HG03095 (cell line): Measurements from ENCODE around the gene HCST.
"Not testable (repeated sequence)": the region's sequence is repeated elsewhere in the genome, so short reads cannot be mapped to it uniquely, and the experiment has no call there.

ENCODE experiments used
- ATAC-seq: cut with Tn5 transposase; IDR thresholded peaks from one replicate; pipeline ENCODE4 v1.9.1; 2021; ENCODE audit warnings: moderate library complexity; ENCODE audit not compliant: unreplicated experiment

HCST gene

DNA sequence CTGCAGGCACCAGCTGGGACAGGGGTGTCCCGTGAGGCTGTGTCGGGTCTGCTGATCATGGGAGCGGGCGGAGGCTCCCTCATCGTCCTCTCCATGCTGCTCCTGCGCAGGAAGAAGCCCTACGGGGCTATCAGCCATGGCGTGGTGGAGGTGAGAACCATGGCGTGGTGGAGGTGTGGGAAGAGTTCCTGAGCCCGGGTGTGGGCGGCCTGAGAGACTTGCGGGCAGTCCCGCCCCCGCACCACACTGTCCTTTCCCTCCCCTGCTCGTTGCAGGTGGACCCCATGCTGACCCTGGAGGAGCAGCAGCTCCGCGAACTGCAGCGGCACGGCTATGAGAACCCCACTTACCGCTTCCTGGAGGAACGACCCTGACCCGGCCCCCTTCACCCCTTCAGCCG lies 23.3 kb upstream of the HCST start:
- ATAC-seq, result no peak

DNA sequence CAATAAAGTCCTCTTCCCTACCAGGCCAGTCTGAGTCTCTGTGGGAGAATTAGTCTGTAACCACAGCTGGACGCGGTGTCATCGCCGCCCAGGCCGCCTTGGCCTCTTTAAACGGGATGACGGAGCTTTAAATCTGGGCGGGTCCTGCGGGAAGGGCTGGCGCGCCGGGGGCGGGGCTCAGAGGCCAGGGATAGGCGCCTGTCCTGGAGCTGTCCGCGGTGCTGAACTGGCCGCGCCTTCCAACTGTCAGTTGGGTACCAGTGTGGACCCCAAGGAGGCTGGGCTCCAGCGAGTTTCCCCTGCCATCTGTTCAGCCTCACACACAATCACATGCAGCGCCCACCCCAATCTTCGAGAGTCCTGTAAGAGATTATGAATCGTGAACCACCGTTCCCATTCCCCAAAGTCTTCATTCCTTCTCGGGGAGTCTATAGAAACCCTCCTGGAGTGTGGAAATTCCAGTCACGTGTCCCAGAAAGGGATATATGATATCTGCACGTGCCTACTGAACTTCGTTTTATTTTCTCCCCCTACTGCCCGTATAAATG lies 22.5 kb upstream of the HCST start:
- no peak for ATAC-seq

DNA sequence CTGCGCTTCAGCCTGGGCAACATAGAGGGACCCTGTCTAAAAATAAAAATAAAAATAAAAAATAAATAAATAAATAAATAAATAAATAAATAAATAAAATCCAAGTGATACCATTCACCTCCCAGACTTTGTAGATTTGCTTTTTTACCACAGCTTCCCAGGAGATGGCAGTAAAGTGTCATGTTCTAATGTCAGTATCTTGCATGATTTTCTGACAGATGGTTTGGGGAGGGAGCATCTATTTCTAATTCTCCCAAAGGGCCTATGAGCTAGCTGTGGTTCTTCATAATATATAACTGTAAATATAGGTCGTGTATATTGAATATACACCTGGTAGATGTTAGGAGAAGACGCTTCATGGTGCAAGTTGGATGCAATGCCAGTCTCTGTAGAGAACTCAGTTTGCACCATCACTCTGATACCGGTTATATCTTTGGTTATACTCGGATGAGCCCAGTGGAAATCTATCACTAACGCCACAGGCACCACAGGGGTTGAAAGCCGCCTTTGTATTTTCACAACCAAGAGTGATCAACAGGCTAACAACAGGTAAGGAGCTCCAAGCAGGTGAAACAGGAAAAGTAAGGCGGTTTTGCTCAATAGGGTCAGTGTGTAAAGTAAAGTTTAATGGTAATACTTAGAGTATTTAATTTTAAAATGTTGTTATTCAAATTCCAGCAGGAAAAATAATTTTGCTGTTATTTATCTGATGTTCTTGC lies 20.1 kb upstream of the HCST start:
- ATAC-seq, result no peak

DNA sequence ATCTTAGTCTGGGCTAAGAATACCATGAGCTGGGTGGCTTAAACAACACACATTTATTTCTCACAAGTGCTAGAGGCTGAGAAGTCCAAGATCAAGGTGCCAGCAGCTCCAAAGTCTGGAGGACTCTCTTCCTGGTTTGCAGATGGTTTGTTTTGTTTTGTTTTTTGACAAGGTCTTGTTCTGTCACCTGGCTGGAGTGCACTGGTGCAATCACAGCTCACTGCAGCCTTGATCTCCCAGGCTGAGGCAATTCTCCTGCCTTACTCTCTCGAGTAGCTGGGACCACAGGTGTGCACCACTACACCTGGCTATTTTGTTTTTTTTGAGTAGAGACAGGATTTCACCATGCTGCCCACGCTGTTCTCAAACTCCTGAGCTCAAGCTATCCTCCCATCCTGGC lies 18.4 kb upstream of the HCST start:
- ATAC-seq, result no peak

DNA sequence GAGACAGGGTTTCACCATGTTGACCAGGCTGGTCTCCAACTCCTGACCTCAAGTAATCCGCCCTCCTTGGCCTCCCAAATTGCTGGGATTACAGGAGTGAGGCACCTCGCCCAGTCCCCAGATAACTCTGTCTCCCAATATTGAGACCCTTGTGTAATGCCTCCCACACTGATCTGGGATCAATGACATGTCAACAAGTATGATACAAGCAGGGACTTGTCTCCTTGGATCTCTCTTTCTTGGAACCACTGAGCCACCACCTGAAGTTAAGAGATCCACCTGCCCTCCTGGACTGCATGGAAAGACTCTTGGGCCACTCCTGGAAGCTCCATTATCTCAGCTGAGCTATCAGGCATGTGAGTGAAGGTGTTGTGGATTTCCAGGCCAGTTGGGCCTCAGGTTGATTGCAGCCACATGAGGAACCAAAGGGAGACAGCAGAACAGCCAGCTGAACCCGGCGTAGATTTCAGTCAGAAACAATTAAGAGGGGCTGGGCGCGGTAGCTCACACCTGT lies 17.0 kb upstream of the HCST start:
- no peak for ATAC-seq

DNA sequence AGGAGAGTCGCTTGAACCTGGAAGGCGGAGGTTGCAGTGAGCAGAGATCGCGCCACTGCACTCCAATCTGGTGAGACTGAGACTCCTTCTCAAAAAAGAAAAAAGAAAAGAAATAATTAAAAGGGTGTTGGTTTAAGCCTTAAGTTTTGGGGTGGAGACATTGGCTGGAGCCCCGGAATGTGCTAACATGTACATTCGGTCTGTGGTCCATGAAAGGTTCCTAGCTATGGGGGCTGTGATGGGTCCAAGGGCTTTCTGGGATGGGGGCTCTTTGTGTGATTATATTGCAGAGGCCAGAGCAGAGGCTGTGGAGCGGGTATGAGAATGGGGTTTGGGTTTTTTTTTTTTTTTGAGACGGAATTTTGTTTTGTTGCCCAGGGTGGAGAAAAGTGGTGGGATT lies 16.4 kb upstream of the HCST start:
- no peak for ATAC-seq

DNA sequence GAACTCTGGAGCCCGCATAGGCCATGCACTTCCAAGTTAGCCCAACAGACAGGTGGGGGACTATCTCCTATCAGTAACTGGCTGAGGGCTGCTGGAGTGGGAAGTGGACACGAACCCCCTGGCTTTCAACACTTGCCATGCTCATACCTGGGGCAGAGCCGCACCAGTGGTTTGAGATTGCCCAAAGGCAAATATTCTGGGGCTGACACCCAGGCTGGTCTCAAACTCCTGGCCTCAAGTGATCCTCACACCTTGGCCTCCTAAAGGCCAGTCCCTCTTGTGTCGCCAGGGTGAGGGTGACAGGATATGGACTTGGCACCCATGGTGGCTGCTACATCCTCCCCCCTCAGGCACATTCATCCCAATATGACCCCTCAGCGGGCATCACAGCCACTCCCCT lies 15.1 kb upstream of the HCST start:
- ATAC-seq, result no peak

DNA sequence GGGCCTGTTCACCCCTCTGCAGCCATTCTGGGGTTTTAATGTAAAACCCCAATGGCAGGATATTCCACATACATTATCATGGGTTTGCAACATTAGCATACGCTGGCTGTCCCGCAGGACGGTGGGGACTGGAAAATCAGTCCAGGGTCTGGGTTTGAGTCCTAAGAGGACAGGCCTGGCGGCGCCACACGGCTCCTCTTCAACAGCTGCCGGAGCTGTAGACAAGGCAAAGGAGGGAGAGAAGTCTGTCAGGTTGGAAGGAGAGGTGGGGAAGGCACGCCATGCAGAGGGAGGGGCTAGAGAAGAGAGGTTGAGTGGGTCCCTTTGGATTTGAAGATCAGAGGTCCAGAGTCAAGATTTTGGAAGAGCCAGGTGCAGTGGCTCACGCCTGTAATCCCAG lies 13.9 kb upstream of the HCST start:
- no peak for ATAC-seq

DNA sequence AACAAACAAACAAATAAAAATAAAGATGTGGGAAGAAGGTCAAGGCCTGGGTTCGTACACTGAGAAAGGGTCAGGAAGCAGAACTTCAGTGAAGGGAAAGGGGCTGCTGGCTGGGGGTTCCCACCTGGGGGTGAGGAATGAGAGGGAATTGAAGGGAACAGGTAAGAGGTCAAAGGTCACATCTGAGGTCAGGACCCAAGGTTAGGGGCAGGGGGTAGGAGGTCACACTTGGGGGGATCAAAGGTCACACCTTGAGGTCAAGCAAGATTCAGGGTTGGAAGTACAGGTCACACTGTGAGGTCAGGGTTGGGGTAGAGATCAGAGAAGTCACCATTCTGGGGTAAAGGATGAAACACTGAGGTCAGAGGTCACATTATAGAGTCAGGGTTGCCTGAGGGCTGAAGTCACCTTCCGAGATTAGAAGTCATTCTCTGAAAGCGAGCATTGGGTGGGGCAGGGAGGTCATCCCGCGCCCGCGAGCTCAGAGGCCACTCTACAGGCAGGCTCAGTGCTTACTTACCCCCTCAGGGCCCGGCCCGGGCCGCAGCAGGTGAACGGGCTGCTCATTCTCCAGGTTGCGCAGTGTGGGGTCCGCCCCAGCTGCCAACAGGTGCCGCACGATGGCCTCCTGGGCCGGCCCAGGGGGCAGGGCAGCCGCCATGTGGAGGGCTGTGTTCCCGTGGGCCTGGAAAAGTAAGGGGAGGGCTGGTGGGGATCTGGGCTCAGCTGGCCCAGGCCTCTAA lies 12.8 kb upstream of the HCST start:
- ATAC-seq, result no peak

DNA sequence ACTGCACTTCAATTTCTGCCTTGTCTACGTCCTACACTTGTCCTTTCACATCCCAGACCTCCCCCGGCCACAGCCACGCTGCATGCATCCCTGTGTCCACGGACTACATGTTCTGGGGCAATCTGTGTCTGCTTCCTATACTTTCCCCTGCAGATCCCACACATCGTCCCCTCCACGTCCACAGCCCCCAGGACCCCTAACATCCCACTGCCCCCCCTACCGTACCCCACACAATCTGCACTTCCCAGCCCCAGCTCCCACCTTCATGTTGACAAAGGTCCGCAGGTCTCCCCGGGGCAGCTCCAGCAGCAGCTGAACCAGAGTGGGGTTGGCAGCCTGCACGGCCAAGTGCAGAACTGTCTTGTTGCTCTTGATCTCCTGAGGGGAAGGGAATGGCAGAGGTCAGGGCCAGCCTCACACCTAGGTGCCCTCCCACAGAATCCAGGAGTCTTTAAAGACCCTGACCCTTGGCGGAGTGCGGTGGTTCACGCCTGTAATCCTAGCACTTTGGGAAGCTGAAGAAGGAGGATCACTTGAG lies 12.1 kb upstream of the HCST start:
- no peak for ATAC-seq

DNA sequence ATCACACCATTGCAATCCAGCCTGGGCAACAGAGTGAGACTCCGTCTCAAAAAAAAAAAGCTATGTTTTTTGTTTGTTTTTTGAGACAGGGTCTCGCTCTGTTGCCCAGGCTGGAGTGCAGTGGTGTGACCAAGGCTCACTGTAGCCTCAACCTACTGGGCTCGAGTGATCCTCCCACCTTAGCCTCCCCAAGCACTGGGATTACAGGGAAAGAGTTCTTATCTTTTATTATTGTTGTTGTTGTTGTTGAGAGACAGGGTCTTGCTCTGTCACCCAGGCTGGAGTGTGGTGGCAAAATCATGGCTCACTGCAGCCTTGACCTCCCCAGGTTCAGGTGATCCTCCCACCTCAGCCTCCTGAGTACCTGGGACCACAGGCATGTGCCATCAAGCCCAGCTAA lies 10.5 kb upstream of the HCST start:
- ATAC-seq, result not testable (repeated sequence)

DNA sequence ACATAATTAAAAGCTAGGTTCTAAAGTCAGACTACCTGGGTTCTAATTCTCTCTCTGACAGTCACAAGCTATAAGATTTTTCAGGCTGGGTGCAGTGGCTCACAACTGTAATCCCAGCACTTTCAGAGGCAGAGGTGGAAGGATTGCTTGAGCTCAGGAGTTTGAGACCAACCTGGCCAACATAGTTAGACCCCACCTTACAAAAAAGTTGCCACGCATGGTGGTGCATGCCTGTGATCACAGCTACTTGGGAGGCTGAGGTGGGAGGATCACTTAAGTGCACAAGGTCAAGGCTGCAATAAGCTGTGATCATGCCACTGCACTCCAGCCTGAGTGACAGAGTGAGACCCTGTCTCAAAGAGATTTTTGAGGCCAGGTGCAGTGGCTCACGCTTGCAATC lies 8.0 kb upstream of the HCST start:
- no peak for ATAC-seq

DNA sequence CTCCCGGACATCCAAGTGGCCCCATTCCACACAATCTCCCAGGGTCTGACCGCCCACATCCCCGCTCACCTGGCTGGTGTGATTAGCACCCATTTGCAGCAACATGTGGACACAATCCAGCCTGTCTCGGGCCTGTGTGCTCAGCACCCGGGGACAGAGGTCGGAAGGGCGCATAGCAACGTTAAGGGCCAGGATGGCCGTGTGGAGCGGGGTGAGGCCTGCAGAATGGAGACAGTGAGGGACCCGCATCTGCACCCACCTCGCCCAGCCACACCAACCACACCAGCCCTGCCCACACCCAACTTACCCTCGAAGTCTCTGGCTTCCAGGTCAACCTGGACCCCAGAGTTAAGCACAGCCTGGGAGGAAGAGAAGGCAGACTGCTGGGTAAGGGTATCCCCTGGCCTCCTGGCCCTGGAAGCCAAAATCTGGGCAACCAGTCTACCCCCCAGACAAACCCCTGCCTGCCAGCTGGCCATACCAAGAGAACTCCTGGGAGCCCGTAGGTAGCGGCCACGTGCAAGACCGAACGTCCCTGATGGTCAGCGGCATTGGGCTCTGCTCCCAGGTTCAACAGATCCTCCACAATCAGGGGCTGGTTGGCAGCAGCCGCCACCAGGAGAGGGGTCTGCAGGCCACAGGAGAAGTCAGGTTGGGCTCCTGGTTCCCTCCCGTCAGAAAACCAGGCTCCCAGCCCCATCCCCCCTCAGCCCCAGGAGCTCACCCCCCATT lies 6.3 kb upstream of the HCST start:
- ATAC-seq, result no peak

DNA sequence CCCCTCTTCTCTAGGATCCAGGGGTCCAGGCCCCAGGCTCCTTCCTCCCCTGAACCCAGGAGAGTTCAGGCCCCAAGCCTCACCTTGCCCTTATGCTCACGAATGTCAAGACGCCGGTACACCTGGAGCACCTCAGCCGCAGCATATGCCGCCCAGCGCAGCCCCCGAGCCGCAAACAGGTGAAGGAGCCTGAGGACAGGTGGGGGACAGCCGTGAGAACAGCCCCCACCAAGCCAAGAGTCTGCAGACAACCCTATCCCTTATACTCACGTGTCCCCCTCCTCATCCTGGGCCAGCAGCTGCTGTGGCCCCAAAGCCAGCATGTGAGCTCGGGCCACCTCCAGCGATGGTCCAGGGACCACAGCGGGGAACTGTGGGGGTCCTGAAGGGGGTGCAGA lies 5.7 kb upstream of the HCST start:
- no peak for ATAC-seq

DNA sequence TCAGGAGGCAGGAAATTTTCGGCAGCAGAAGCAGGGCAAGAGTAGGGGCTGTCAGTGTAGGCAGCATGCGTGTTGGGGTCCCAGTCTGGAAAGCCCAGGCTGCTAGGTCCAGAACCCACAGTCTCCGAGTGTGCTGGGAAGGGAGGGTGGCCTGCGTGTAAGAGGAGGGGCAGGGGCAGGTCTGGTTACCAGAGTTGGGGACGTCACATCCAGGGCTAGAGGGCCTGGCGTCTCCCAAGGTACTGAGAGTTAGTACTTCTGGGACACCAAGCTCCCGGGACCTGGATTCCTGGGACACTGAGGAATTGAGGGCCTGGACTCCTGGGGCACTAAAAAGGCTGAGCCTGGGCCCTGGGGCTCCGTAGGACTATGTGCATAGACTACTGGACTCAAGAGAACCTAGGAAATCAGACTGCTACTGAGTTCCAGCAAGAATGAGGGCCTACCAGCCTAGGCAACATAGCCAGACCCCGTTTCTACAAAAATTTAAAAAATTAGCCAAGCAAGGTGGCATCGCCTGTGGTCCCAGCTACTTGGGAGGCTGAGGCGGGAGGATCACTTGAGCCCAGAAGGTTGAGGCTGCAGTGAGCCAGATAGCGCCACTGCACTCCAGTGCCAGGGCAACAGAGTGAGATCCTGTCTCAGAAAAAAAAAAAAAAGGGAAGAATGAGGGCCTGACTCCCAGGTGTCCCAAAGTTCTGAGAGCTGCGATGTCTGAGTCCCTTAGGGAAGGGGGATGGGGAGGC lies 4.5 kb upstream of the HCST start:
- ATAC-seq, result no peak

DNA sequence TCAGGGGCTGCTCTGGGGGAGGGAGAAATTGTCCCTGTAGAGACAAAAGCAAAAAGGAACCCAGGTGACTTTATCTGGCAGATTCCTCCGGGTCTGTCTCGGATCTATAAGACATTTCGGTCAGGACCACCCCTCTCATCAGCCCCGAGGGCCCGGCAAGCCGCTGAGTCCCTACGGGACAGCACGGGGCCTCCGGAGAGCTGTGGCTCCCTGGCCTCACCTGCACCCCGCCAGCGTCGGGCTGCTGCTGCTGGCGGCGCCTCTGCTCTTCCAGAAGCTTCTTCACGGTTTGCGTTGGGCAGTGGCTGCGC lies 3.9 kb upstream of the HCST start:
- no peak for ATAC-seq

DNA sequence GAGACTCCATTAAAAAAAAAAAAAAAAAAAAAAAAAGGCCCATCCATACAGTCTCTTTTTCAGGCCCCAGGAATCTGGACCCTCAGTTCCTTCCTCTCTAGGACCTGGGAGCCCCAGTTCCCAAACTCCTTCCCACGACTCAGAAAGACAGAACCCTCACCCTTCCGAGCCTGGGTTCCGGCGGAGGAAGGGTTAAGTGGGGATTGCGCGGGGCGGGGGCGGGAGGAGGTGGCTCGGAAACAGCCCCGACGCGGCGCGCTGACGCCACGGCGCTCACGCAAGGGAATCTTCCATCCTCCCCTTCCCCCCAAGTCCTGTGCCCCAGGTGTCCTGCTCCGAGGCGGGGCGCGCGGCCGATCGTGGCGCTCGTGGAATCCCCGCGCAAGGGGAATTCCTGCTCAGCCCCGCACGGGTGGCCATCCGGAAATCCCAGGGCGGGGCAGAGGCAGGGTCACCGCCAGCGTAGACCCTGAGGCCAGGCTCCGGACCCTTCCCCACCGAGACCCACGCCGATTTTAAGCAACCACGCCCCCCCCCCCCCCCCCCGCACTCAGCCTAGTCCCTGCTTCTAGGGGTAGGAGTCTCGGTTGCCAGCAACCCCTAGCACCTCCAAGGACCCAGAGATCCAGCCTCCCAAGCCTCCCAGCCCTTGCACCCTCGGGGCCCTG lies 2.6 kb upstream of the HCST start:
- ATAC-seq, result no peak

DNA sequence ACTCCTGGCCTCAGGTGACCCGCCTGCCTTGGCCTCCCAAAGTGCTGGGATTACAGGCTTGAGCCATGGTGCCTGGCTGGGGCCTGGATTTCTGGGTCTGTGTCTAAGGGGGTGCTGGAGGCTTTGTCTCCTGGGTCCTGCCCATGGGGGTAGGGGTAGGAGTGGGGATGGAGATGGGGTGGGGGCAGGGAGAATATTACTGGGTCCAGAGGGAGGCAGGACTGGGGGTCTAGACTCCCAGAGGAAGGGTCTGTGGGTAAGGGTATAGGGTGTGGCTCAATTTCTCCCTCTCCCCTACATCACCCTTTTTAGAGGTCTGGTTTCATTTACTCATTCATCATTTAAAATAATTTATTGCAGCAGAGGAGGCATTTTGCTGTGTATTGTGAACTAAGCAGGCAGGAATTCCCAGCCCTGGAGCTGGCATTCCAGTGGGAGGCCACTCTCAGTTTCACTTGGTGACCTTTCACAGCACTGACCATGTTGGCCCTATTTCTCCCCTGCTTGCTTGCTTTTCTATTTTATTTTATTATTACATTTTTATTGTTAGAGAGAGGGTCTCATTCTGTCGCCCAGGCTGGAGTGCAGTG lies 1.2 kb upstream of the HCST start:
- ATAC-seq, result no peak

DNA sequence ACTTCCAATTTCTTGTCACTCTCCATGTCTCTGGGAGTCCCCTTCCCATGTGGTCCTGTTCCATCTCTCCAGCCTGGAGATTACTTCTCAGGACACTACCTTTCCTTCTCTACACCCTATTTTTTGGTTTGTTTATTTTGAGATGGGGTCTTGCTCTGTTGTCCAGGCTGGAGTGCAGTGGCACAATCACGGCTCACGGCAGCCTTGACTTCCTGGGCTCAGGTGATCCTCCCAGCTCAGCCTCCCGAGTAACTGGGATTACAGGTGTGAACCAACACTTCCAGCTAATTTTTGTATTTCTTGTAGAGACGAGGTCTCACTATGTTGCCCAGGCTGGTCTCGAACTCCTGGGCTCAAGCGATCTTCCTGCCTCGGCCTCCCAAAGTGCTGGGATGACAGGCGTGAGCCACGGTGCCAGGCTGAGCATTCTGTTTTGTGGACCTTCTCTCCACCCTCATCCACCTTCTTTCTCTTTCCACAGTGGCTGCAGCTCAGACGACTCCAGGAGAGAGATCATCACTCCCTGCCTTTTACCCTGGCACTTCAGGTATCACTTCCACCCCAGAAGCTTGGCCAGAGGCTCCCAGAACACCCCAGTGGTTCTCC lies 644 bp downstream of the HCST start:
- no peak for ATAC-seq
